HG02973 (cell line): ENCODE measurements around the gene FAM184A.

ENCODE experiments used
- ATAC-seq: cut with Tn5 transposase; IDR thresholded peaks from one replicate; pipeline ENCODE4 v1.9.1; 2021; ENCODE audit warnings: moderate library complexity; ENCODE audit not compliant: unreplicated experiment

FAM184A gene

DNA sequence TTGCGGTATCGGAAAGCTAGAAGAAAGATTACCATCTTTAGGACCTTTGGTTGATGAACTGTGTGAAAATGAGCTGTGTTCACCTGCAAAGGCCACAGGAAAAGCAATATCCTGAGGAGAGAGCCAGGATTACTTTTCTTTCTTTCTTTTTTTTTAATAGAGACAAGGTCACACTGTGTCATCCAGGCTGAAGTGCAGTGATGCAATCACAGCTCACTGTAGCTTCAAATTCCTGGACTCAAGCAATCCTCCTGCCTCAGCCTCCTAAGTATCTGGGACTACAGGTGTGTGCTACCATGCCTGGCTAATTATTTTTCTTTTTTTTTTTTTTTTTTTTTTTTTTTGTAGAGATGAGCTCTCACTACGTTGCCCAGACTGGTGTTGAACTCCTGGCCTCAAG, 17.2 kb downstream of the FAM184A start:
- ATAC-seq: no peak

GRCh38 chr6:119060255-119060907, 18.1 kb downstream of the FAM184A start:
- ATAC-seq: no peak

- ATAC-seq: no peak
Measured at GRCh38 chr6:119055069-119055468, 23.4 kb downstream of the FAM184A start.

- no peak for ATAC-seq
Measured at GRCh38 chr6:119052987-119053386, 25.5 kb downstream of the FAM184A start.

DNA sequence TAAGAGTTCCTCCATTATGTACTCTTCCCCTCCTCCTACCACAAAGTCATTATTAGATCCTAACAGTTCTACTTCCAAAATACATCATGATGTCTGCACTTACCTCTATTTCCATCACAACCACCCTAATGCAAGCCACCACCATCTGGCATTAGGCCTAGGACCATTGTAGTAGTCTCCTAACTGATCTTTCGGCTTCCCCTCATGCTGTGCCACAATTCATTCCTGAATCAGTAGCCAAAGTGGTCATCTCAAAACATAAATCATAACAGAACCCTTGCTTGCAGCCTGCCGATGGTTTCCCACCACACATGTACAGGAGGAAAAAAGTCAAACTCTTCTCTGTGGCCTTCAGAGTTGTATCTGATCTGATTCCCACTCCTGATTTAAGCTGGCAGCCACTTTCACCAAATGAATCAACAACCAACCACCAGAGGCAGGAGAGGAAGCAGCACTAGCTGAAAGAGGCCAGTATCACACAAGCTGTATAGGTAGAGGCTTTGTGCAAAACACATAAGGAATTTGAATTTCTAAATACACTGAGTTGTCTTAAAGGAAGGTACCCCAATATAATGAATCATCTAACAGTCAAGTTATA, 26.1 kb downstream of the FAM184A start:
- no peak for ATAC-seq

DNA sequence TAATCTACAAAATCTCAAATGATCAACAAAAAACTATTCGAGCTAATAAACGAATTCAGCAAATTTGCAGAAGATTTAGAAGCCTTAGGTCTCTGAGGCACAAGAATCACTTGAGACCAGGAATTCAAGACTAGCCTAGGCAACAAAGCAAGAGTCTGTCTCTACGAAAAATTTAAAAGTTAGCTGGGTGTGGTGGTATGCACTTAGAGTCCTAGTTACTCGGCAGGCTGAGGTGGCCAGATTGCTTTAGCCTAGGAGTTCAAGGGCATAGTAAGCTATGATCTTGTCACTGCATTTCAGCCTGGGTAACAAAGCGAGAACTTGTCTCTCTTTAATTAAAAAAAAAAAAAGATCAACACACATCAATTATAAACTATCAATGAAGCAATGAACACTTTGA, 34.2 kb downstream of the FAM184A start:
- no peak for ATAC-seq

DNA sequence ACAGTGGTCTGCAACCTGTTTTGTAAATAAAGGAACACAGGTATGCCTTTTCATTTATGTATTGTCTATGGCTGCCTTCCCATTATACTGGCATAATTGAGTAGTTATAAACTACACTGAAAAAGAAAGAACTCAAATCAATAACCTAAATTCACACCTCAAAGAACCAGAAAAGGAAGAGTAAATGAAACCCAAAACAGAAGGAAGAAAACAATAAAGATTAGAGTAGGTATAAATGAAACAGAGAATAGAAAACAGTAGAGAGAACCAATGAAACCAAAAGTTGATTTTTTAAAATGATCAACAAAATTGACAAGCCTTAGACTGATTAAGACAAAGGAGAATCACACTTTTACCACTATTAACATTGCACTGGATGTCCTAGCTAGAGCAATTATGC, 34.7 kb downstream of the FAM184A start:
- no peak for ATAC-seq

DNA sequence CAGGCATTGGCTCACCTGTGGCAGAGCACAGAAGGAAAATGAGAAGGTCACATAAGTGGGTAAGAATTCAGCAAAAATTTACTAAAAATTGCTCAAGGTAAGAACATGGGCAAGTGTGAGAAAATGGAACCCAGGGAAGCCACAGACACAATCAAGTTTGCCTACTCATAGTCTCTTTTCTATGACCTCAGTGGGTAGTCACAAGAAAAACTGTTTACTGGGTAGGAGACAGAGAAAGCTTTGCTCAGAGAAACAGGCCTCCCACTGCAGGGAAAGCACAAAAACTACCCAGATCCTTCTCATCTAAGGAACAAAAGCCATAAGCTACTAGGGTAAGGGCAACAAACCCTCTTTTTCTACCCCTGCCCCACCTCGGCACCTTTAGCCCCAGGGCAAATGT, 35.2 kb downstream of the FAM184A start:
- ATAC-seq: no peak

DNA sequence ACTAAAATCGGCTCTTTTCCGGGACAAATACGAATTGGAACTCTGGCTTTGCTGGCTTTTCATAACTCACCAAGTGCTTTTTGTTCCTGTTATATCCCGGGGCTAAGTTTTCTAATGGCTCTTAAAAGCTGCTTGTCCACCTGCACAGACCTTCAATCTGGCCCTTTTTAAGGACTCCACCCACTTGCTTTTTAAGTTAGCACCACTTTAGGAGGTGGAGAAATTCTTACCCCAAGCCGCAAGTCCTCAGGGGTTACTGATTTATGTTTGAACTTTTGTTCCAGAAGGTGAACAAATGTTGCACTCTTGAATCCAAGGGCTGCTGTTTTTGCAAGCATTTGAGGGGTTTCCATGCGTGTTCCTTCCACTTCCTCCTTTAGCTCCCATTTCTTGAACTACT, 37.8 kb downstream of the FAM184A start:
- ATAC-seq: no peak

GRCh38 chr6:119040229-119040628, 38.2 kb downstream of the FAM184A start:
- no peak for ATAC-seq

- ATAC-seq: no peak
Measured at GRCh38 chr6:119037941-119038623, 40.4 kb downstream of the FAM184A start.

DNA sequence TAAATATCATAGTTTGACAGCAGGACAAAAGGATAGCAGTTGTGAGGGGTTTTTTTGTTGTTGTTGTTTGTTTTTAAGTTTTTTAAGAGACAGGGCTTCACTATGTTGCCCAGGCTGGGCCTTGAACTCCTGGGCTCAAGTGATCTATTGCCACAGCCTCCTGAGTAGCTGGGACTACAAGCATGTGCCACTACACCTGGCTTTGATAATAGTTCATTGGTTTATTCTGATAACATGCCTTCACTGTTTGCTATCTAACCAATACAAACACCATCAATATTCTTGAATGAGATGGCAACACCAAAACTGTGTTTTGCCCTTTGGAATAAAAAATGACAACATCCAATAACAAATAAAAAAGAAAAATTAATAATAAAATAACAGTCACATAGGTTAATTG, 41.2 kb downstream of the FAM184A start:
- ATAC-seq: no peak

- no peak for ATAC-seq
Measured at GRCh38 chr6:119036081-119036480, 42.4 kb downstream of the FAM184A start.

DNA sequence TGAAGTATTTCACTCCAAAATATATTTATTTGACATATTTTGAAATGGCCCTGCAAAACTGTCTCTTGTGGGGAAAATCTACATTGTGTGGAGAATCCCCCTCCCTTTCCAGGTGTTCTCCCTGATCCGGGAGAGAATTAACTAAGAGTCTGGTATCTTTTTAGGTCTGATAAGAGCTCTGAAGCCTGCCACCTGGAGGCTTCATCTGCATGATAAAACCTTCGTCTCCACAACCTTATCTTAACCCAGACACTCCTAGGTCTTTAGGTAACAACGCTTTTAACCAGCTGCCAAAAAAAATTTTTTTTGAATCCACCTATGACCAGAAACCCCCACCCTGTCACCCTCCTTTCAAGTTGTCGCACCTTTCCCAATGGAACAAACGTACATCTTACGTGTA, 43.0 kb downstream of the FAM184A start:
- ATAC-seq: no peak

- ATAC-seq: no peak
Measured at GRCh38 chr6:119034827-119035458, 43.5 kb downstream of the FAM184A start.

- no peak for ATAC-seq
Measured at GRCh38 chr6:119032428-119032827, 46.0 kb downstream of the FAM184A start.

GRCh38 chr6:119030759-119031158, 47.7 kb downstream of the FAM184A start:
- ATAC-seq: no peak

DNA sequence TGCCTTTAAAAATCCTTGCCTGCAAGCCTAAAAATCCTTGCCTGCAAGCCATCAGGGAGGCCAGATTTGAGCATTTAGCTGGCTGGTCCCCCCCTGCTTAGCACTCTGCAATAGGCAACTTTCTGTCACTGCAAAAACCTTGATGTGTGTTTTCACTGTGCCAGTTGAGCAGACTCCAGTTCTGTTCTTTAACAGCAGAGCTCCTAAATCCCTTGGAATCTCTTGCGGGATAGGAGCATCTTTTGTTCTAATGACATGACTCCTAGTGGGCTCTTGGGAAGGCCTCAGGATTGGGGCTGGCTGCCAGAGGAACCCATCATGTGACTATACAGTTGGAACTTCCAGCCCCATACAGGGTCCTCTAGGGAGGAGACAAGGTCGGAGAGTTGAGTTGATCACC, 50.4 kb downstream of the FAM184A start:
- ATAC-seq: no peak

DNA sequence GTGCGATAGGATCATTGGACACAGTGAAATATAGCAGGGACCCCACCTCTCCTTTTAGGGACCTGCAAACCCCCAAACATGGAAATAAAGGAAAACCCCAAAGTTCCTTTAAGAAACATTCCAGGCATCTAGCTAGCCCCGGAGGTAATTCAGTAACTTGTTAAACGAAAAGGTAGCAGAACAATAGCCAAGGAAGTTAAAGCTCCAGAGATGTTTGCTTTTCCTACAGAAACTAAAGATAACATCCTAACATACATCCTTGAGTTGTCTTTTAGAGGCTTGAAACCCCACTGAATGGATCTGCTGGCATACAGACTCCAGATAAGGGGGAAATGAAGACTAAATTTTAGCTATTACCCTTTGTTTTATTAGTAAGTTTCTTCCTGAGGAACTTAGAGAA, 51.0 kb downstream of the FAM184A start:
- no peak for ATAC-seq

- no peak for ATAC-seq
Measured at GRCh38 chr6:119026822-119027221, 51.6 kb downstream of the FAM184A start.

DNA sequence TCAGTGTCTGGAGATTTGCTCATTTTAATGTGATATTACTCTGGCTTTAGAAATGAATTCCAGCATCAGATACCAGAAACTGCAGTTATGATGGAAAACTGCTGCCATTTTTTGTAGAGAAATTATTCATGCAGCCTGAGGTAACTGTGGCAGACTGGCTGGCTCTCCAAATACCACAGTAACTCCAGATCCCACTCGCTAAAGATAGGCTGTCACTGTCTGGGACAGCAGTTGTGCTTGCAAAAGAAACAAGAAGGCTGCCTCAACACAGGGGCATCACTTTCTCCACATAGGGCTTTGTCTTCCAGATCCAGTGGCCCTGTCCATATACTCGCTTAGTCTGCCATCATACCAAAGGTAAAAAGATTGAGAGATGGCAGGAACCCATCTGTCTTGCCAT, 52.7 kb downstream of the FAM184A start:
- no peak for ATAC-seq

DNA sequence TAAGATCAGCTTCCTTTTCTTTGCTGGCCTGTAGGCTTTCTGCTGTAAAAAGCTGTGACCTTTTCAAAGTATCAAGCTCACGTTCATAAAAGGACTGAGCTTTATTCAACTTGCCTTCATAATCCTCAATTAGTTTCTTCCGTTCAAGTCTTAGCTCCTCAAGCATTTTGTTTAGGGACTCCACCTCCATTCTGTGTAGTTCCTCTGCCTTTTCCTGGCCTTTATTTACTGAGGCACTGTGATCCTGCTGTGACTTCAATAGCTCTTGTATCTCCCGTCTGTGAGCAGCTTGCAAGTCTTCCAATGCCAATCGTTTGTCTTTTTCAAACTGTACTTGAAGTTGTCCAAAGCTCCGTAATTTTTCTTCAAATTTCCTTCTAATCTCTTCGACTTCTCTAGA, 54.4 kb downstream of the FAM184A start:
- ATAC-seq: no peak
